HG02678 (cell line): ENCODE measurements around the gene RBBP8.

Experiments used
- ATAC-seq: cut with Tn5 transposase; IDR thresholded peaks from one replicate; pipeline ENCODE4 v1.9.1; 2021; ENCODE audit warnings: mild to moderate bottlenecking, moderate library complexity; ENCODE audit not compliant: unreplicated experiment

The RBBP8 gene

GRCh38 chr18:22988208-22988607 is 55.1 kb downstream of the RBBP8 start:
- ATAC-seq: no peak

GRCh38 chr18:22998344-22998743 is 65.2 kb downstream of the RBBP8 start:
- no peak for ATAC-seq

- no peak for ATAC-seq
Measured at GRCh38 chr18:22999212-22999611, 66.1 kb downstream of the RBBP8 start.

GRCh38 chr18:22999647-23000046 is 66.5 kb downstream of the RBBP8 start:
- no peak for ATAC-seq

GRCh38 chr18:23003289-23003688 is 70.2 kb downstream of the RBBP8 start:
- no peak for ATAC-seq

GRCh38 chr18:23012249-23012648 is 79.1 kb downstream of the RBBP8 start:
- no peak for ATAC-seq

- no peak for ATAC-seq
Measured at GRCh38 chr18:23020555-23021294, 87.6 kb downstream of the RBBP8 start.

- no peak for ATAC-seq
Measured at GRCh38 chr18:23021623-23022022, 88.5 kb downstream of the RBBP8 start.

GRCh38 chr18:23032030-23032582 is 99.0 kb downstream of the RBBP8 start:
- ATAC-seq: no peak

- no peak for ATAC-seq
Measured at GRCh38 chr18:23033056-23033455, 99.9 kb downstream of the RBBP8 start.

- ATAC-seq: no peak
Measured at GRCh38 chr18:23036660-23037201, 103.6 kb downstream of the RBBP8 start.

GRCh38 chr18:23037646-23038045 is 104.5 kb downstream of the RBBP8 start:
- no peak for ATAC-seq

- no peak for ATAC-seq
Measured at GRCh38 chr18:23038712-23039111, 105.6 kb downstream of the RBBP8 start.

- ATAC-seq: no peak
Measured at GRCh38 chr18:23042133-23042532, 109.0 kb downstream of the RBBP8 start.

GRCh38 chr18:23043803-23044376 is 110.8 kb downstream of the RBBP8 start:
- no peak for ATAC-seq

- no peak for ATAC-seq
Measured at GRCh38 chr18:23049698-23050373, 116.7 kb downstream of the RBBP8 start.

- ATAC-seq: no peak
Measured at GRCh38 chr18:23053776-23054457, 120.8 kb downstream of the RBBP8 start.

GRCh38 chr18:23054553-23054952 is 121.4 kb downstream of the RBBP8 start:
- ATAC-seq: no peak

- no peak for ATAC-seq
Measured at GRCh38 chr18:23056315-23056714, 123.2 kb downstream of the RBBP8 start.

- ATAC-seq: no peak
Measured at GRCh38 chr18:23057096-23057495, 124.0 kb downstream of the RBBP8 start.
